Astrocyte of the spinal cord (primary cell): ENCODE measurements around the gene SH2D7.
A peak's percentile ranks its signal among the peaks of the same experiment; 100 is the strongest.

Experiments used
- DNase-seq: peaks from one replicate; pipeline ENCODE4 v3.0.0; 2011; ENCODE audit warnings: low read depth, low spot score
- H3K4me3 ChIP-seq: 2 replicates; pipeline ENCODE4 v1.5.1; 2011; ENCODE audit warnings: low read depth, mild to moderate bottlenecking, low read length, moderate library complexity
- CTCF ChIP-seq: IDR thresholded peaks from 2 replicates; pipeline ENCODE4 v1.5.1; 2012; ENCODE audit warnings: low read depth, mild to moderate bottlenecking, low read length, inconsistent platforms
- in situ Hi-C: cut with HindIII; loops from 2 replicates; pipeline ENCODE4 v1.10.0; 2017; ENCODE audit warnings: low sequenced_read_pairs

SH2D7 gene

GRCh38 chr15:78105476-78106241 lies 13.3 kb downstream of the SH2D7 start:
- no peak for DNase-seq
- H3K4me3 ChIP-seq = no peak overlapping the region
- in situ Hi-C loops = no loop called here
- no peak for TF ChIP-seq CTCF

- no peak for DNase-seq
- no peak for TF ChIP-seq CTCF
- no peak overlapping the region for H3K4me3 ChIP-seq
- in situ Hi-C loops = no loop called here
These were observed 15.1 kb downstream of the SH2D7 start for GRCh38 chr15:78107471-78107870.

GRCh38 chr15:78108300-78109084 lies 16.1 kb downstream of the SH2D7 start:
- peak; percentile 83 for DNase-seq
- TF ChIP-seq CTCF = peak; percentile 97
- H3K4me3 ChIP-seq = no peak overlapping the region
- in situ Hi-C loops = no loop called here

- no peak overlapping the region for H3K4me3 ChIP-seq
- in situ Hi-C loops = no loop called here
- TF ChIP-seq CTCF = no peak
- DNase-seq = no peak
These were observed 16.8 kb downstream of the SH2D7 start for GRCh38 chr15:78109156-78109555.

GRCh38 chr15:78110096-78110495 lies 17.7 kb downstream of the SH2D7 start:
- no peak for DNase-seq
- no peak for TF ChIP-seq CTCF
- H3K4me3 ChIP-seq = no peak overlapping the region
- in situ Hi-C loops = no loop called here

GRCh38 chr15:78110916-78111475 lies 18.6 kb downstream of the SH2D7 start:
- DNase-seq = no peak
- no peak for TF ChIP-seq CTCF
- in situ Hi-C loops = no loop called here
- no peak overlapping the region for H3K4me3 ChIP-seq
